Measurements from ENCODE around the gene DNAJC17.

DNAJC17 gene

GRCh38 chr15:40789119-40789518, 18.2 kb downstream of the DNAJC17 start:
- no peak for DNase-seq

- no peak for DNase-seq
Measured at GRCh38 chr15:40787991-40788390, 19.3 kb downstream of the DNAJC17 start.

- DNase-seq, result no peak
Measured at GRCh38 chr15:40787344-40787841, 19.9 kb downstream of the DNAJC17 start.

- DNase-seq, result no peak
Measured at GRCh38 chr15:40785814-40786213, 21.5 kb downstream of the DNAJC17 start.

- DNase-seq, result no peak
Measured at GRCh38 chr15:40785164-40785563, 22.1 kb downstream of the DNAJC17 start.

- peak; percentile 82 for DNase-seq
Measured at GRCh38 chr15:40782609-40783227, 24.6 kb downstream of the DNAJC17 start.

GRCh38 chr15:40776537-40777141, 30.6 kb downstream of the DNAJC17 start:
- no peak for DNase-seq

GRCh38 chr15:40775740-40776536, 31.3 kb downstream of the DNAJC17 start:
- DNase-seq, result no peak

- DNase-seq, result no peak
Measured at GRCh38 chr15:40775007-40775406, 32.3 kb downstream of the DNAJC17 start.

- DNase-seq, result no peak
Measured at GRCh38 chr15:40773902-40774301, 33.4 kb downstream of the DNAJC17 start.

- no peak for DNase-seq
Measured at GRCh38 chr15:40773496-40773895, 33.8 kb downstream of the DNAJC17 start.

GRCh38 chr15:40772014-40772413, 35.3 kb downstream of the DNAJC17 start:
- no peak for DNase-seq

- DNase-seq, result no peak
Measured at GRCh38 chr15:40771242-40771641, 36.0 kb downstream of the DNAJC17 start.

- DNase-seq, result peak; percentile 65
Measured at GRCh38 chr15:40770147-40770721, 37.0 kb downstream of the DNAJC17 start.

GRCh38 chr15:40769274-40770146, 37.8 kb downstream of the DNAJC17 start, which contains the start of gene C15orf62:
C15orf62 (plus strand) TSS chr15:40769980; CDS start chr15:40770496, 516 bp downstream.
- DNase-seq, result peak; percentile 38

GRCh38 chr15:40768521-40769273, 38.6 kb downstream of the DNAJC17 start:
- no peak for DNase-seq

GRCh38 chr15:40767838-40768500, 39.3 kb downstream of the DNAJC17 start:
- no peak for DNase-seq

GRCh38 chr15:40766906-40767837, 40.1 kb downstream of the DNAJC17 start:
- DNase-seq, result no peak

- no peak for DNase-seq
Measured at GRCh38 chr15:40766194-40766815, 41.0 kb downstream of the DNAJC17 start.

Measured in NCI-H82 (cell line).